Measurements from ENCODE around the gene ZDHHC8. TPM values are rescaled to one million over a fixed set of nuclear protein-coding genes. Genes with fewer than 3 reads are reported as not detected.

Gene ZDHHC8
- polyA plus RNA-seq, 2 of the 4 experiments (the other 2 are of a cell fraction) = 5.3 to 28.1 TPM

GRCh38 chr22:20177217-20177911 is 45.8 kb downstream of the ZDHHC8 start:
- no peaks in the 10 kb centered on the region for H3K4me1 ChIP-seq
- H3K9me3 ChIP-seq = no peaks in the 10 kb centered on the region
- 69% methylated on average over 8 of the region's 21 CpGs for WGBS (ENCODE audit: missing lambda C conversion rate)
- no peak overlapping the region for H3K4me3 ChIP-seq
- POLR2A ChIA-PET = no interaction called here
- no peak overlapping the region for H3K4me2 ChIP-seq
- ATAC-seq (no peak), DNase-seq (ENCODE audit: low read depth in 1 of 2, low spot score in 1 of 2) (no peak), FAIRE-seq (no peak)
- no peak overlapping the region for H3K27ac ChIP-seq
- TF ChIP-seq FOSB (CRISPR knock-in tag; IDR thresholded peaks at IDR 0.05) = no peak
- CTCF ChIA-PET = interaction anchor here (1.1 to 1.4 kb wide), 2 partner anchors 106 to 108 kb away, joined by 3 to 5 read pairs; no protein-coding TSS in a partner anchor

- no peak for TF ChIP-seq CBX8 (IDR thresholded peaks at IDR 0.05)
- no peak for TF ChIP-seq RAD21 (conservative IDR thresholded peaks at IDR 0.05 in 1 of 2, IDR thresholded peaks at IDR 0.05 in 1 of 2)
- TF ChIP-seq, protein P1, sequence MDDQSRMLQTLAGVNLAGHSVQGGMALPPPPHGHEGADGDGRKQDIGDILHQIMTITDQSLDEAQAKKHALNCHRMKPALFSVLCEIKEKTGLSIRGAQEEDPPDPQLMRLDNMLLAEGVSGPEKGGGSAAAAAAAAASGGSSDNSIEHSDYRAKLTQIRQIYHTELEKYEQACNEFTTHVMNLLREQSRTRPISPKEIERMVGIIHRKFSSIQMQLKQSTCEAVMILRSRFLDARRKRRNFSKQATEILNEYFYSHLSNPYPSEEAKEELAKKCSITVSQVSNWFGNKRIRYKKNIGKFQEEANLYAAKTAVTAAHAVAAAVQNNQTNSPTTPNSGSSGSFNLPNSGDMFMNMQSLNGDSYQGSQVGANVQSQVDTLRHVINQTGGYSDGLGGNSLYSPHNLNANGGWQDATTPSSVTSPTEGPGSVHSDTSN (IDR thresholded peaks at IDR 0.05) = no peak
- no peak for TF ChIP-seq NFE2L2 (conservative IDR thresholded peaks at IDR 0.05; ENCODE audit: low read length)
- TF ChIP-seq EHF (CRISPR knock-in tag; IDR thresholded peaks at IDR 0.05) = no peak
- TF ChIP-seq, protein P2, sequence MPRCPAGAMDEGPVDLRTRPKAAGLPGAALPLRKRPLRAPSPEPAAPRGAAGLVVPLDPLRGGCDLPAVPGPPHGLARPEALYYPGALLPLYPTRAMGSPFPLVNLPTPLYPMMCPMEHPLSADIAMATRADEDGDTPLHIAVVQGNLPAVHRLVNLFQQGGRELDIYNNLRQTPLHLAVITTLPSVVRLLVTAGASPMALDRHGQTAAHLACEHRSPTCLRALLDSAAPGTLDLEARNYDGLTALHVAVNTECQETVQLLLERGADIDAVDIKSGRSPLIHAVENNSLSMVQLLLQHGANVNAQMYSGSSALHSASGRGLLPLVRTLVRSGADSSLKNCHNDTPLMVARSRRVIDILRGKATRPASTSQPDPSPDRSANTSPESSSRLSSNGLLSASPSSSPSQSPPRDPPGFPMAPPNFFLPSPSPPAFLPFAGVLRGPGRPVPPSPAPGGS (IDR thresholded peaks at IDR 0.05) = no peak
- no peak for TF ChIP-seq FOXS1 (CRISPR knock-in tag; IDR thresholded peaks at IDR 0.05)
- TF ChIP-seq ZC3H11A (IDR thresholded peaks at IDR 0.05) = no peak
- TF ChIP-seq TP53 (CRISPR knock-in tag; IDR thresholded peaks at IDR 0.05) = no peak
- TF ChIP-seq HOXB5 (CRISPR knock-in tag; IDR thresholded peaks at IDR 0.05) = no peak
- TF ChIP-seq ZSCAN20 (CRISPR knock-in tag; IDR thresholded peaks at IDR 0.05) = no peak
- TF ChIP-seq ELK1 (IDR thresholded peaks at IDR 0.05; ENCODE audit: low read depth, low read length) = no peak
- no peak for TF ChIP-seq MAX (IDR thresholded peaks at IDR 0.05)
- TF ChIP-seq ZNF302 (CRISPR knock-in tag; IDR thresholded peaks at IDR 0.05) = no peak
- TF ChIP-seq, protein P3, sequence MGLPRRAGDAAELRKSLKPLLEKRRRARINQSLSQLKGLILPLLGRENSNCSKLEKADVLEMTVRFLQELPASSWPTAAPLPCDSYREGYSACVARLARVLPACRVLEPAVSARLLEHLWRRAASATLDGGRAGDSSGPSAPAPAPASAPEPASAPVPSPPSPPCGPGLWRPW (IDR thresholded peaks at IDR 0.05) = no peak
- TF ChIP-seq EP300 (IDR thresholded peaks at IDR 0.05) = no peak
- TF ChIP-seq, protein P4, sequence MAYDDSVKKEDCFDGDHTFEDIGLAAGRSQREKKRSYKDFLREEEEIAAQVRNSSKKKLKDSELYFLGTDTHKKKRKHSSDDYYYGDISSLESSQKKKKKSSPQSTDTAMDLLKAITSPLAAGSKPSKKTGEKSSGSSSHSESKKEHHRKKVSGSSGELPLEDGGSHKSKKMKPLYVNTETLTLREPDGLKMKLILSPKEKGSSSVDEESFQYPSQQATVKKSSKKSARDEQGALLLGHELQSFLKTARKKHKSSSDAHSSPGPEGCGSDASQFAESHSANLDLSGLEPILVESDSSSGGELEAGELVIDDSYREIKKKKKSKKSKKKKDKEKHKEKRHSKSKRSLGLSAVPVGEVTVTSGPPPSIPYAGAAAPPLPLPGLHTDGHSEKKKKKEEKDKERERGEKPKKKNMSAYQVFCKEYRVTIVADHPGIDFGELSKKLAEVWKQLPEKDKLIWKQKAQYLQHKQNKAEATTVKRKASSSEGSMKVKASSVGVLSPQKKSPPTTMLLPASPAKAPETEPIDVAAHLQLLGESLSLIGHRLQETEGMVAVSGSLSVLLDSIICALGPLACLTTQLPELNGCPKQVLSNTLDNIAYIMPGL (CRISPR knock-in tag; IDR thresholded peaks at IDR 0.05; ENCODE audit: borderline replicate concordance) = no peak
- TF ChIP-seq CBX2 (IDR thresholded peaks at IDR 0.05; ENCODE audit: borderline replicate concordance, low read depth) = no peak
- TF ChIP-seq JUN (IDR thresholded peaks at IDR 0.05) = no peak
- Histone ChIP-seq H3K4me2 (no peak overlapping the region), H3K4me1 (no peaks in the 10 kb centered on the region), H3K9me3 (no peaks in the 10 kb centered on the region), H3K4me3 (no peak overlapping the region), H3K27ac (no peak overlapping the region)
- POLR2A ChIA-PET = no interaction called here
- 70% methylated on average over 19 of the region's 29 CpGs for WGBS (ENCODE audit: missing lambda C conversion rate)
- FAIRE-seq (no peak), ATAC-seq (no peak), DNase-seq (ENCODE audit: low read depth in 1 of 2, low spot score in 1 of 2) (no peak)
- CTCF ChIA-PET = interaction anchor here (1.0 kb wide), 1 partner anchor 21 kb away, joined by 5 read pairs; no protein-coding TSS in a partner anchor
Observed at GRCh38 chr22:20178075-20178914, 46.7 kb downstream of the ZDHHC8 start.

Data from A549 (cell line).